HCT116 (cell line): ENCODE measurements around the gene SLC7A7. TPM values are rescaled to one million over a fixed set of nuclear protein-coding genes. Genes with fewer than 3 reads are reported as not detected.

Source experiments
- ATAC-seq: fragments of 200-7000 bp; cut with Tn5 transposase; 2 replicates; pipeline ENCODE4 v1.9.1; 2020; ENCODE audit warnings: mild to moderate bottlenecking, moderate library complexity
- BruUV-seq: library from RNA; stranded (reverse); fragments of 400-500 nt; replicated peaks from 2 replicates; lab custom pipeline; 2021; lab: Mats Ljungman, UMichigan
- CTCF ChIA-PET: fragments of 300-600 bp; sonication (Branson Sonifier 250); formaldehyde crosslinking; loops from one replicate; lab custom pipeline; 2021; ENCODE audit warnings: antibody characterized with exemption; lab: Charles Lee
- POLR2A ChIA-PET: fragments of 300-600, 350-600 bp; sonication (Branson Sonifier 250); formaldehyde crosslinking; loops from one replicate; lab custom pipeline; 2021; ENCODE audit warnings: antibody characterized with exemption; lab: Charles Lee
- RAD21 ChIA-PET, 2 experiments: fragments of 300-600 bp; sonication (Branson Sonifier 250); formaldehyde crosslinking; loops; one replicate each; lab custom pipeline; 2023; ENCODE audit warnings: low total read pairs in 2 of 2; ENCODE audit not compliant: uncharacterized antibody in 2 of 2, unreplicated experiment in 2 of 2, low non-redundant PET in 1 of 2; lab: Charles Lee
- DNase-seq: peaks from one replicate; pipeline ENCODE4 v3.0.0-alpha.2; 2010; ENCODE audit warnings: low read depth, low spot score
- H2AFZ ChIP-seq: fragments of 200-600 bp; shearing (Covaris generic), sonication (generic); 2 replicates; pipeline ENCODE4 v1.6.1; 2017; ENCODE audit warnings: low read depth, mixed run types, mixed read lengths, antibody characterized with exemption, low read length; ENCODE audit not compliant: poor library complexity, severe bottlenecking
- H3K27ac ChIP-seq: 2 replicates; pipeline ENCODE4 v1.5.1; 2012; ENCODE audit warnings: low read depth, low read length
- H3K27me3 ChIP-seq: fragments of 200-600 bp; sonication (generic); 2 replicates; pipeline ENCODE4 v1.6.1; 2016; ENCODE audit warnings: mixed run types, low read length, mixed read lengths; ENCODE audit not compliant: insufficient read depth
- H3K36me3 ChIP-seq, 2 experiments: fragments of 200-500 bp in 1 of 2; fragments of 200-600 bp in 1 of 2; sonication (Bioruptor generic) in 1 of 2; sonication (generic) in 1 of 2; 2 replicates each; pipeline versions ENCODE4 v1.5.1 to v1.6.1; 2014 to 2016; ENCODE audit warnings: low read length in 2 of 2, inconsistent platforms in 1 of 2, mixed read lengths in 1 of 2, mixed run types in 1 of 2; ENCODE audit not compliant: insufficient read depth in 2 of 2, control insufficient read depth in 1 of 2
- H3K4me1 ChIP-seq, 2 experiments: fragments of 200-600 bp in 1 of 2; sonication (generic) in 1 of 2; 2 replicates each; pipeline versions ENCODE4 v1.5.1 to v1.6.1; 2012 to 2017; ENCODE audit warnings: low read length in 2 of 2, inconsistent platforms in 1 of 2, mild to moderate bottlenecking in 1 of 2, mixed read lengths in 1 of 2, mixed run types in 1 of 2, moderate library complexity in 1 of 2; ENCODE audit not compliant: insufficient read depth in 2 of 2, control insufficient read depth in 1 of 2
- H3K4me2 ChIP-seq: fragments of 200-600 bp; sonication (generic); 2 replicates; pipeline ENCODE4 v1.6.1; 2017; ENCODE audit warnings: mixed run types, low read length, mixed read lengths
- H3K4me3 ChIP-seq, 2 experiments: fragments of 200-600 bp in 1 of 2; sonication (generic) in 1 of 2; replicated peaks in 1 of 2; 2 replicates each; pipeline ENCODE4 v1.5.1; 2011 to 2016; ENCODE audit warnings: low read length in 2 of 2, control low read depth in 1 of 2, low read depth in 1 of 2, mild to moderate bottlenecking in 1 of 2, mixed read lengths in 1 of 2, mixed run types in 1 of 2
- H3K79me2 ChIP-seq: fragments of 200-600 bp; sonication (generic); 2 replicates; pipeline ENCODE4 v1.6.1; 2017; ENCODE audit warnings: mild to moderate bottlenecking, mixed run types, low read length, moderate library complexity, mixed read lengths; ENCODE audit not compliant: insufficient read depth
- H3K9ac ChIP-seq: fragments of 200-600 bp; sonication (generic); 2 replicates; pipeline ENCODE4 v1.6.1; 2016; ENCODE audit warnings: low read length, mixed read lengths
- H3K9me2 ChIP-seq: fragments of 200-600 bp; sonication (generic), shearing (Covaris generic); 2 replicates; pipeline ENCODE4 v1.6.1; 2017; ENCODE audit warnings: mixed run types, mild to moderate bottlenecking, moderate library complexity; ENCODE audit not compliant: insufficient read depth
- H3K9me3 ChIP-seq, 2 experiments: fragments of 200-500 bp in 1 of 2; fragments of 200-600 bp in 1 of 2; sonication (Bioruptor generic) in 1 of 2; sonication (generic) in 1 of 2; 2 replicates each; pipeline ENCODE4 v1.6.1; 2014 to 2017; ENCODE audit warnings: low read length in 2 of 2, mixed read lengths in 2 of 2, inconsistent platforms in 1 of 2, low read depth in 1 of 2, mild to moderate bottlenecking in 1 of 2, mixed run types in 1 of 2, moderate library complexity in 1 of 2; ENCODE audit not compliant: control insufficient read depth in 1 of 2, insufficient read depth in 1 of 2
- H4K20me1 ChIP-seq: fragments of 200-600 bp; sonication (generic), shearing (Covaris generic); 2 replicates; pipeline ENCODE4 v1.6.1; 2017; ENCODE audit warnings: mixed run types, mild to moderate bottlenecking, moderate library complexity; ENCODE audit not compliant: insufficient read depth
- ATF3 ChIP-seq: IDR thresholded peaks from 2 replicates; pipeline ENCODE4 v1.6.1; 2012
- CBX3 ChIP-seq: IDR thresholded peaks from 2 replicates; pipeline ENCODE4 v1.6.1; 2012; ENCODE audit warnings: low read depth
- CEBPB ChIP-seq: IDR thresholded peaks from 2 replicates; pipeline ENCODE4 v1.6.1; 2012; ENCODE audit warnings: low read depth
- EGR1 ChIP-seq: IDR thresholded peaks from 2 replicates; pipeline ENCODE4 v1.6.1; 2012; ENCODE audit warnings: low read depth
- ELF1 ChIP-seq: IDR thresholded peaks from 2 replicates; pipeline ENCODE4 v1.6.1; 2012; ENCODE audit warnings: low read depth, borderline replicate concordance
- EZH2phosphoT487 ChIP-seq: fragments of 200-600 bp; IDR thresholded peaks from 2 replicates; pipeline ENCODE4 v1.6.1; 2018; ENCODE audit warnings: antibody characterized with exemption, borderline replicate concordance
- FOSL1 ChIP-seq: IDR thresholded peaks from 2 replicates; pipeline ENCODE4 v1.6.1; 2012; ENCODE audit warnings: low read depth
- JUND ChIP-seq: IDR thresholded peaks from 2 replicates; pipeline ENCODE4 v1.6.1; 2012
- MAX ChIP-seq: IDR thresholded peaks from 2 replicates; pipeline ENCODE4 v1.6.1; 2012
- RAD21 ChIP-seq: IDR thresholded peaks from 2 replicates; pipeline ENCODE4 v1.6.1; 2012; ENCODE audit warnings: low read depth, mild to moderate bottlenecking
- REST ChIP-seq: IDR thresholded peaks from 2 replicates; pipeline ENCODE4 v1.6.1; 2012; ENCODE audit warnings: low read depth
- SRF ChIP-seq: IDR thresholded peaks from 2 replicates; pipeline ENCODE4 v1.6.1; 2012; ENCODE audit warnings: low read depth
- ZFX ChIP-seq: fragments of 450-650 bp; IDR thresholded peaks from 2 replicates; pipeline ENCODE4 v1.6.1; 2017
- ZNF274 ChIP-seq: fragments of 200-500 bp; sonication (Bioruptor generic); IDR thresholded peaks from 2 replicates; pipeline ENCODE4 v1.6.1; 2014; ENCODE audit warnings: mild to moderate bottlenecking, low read depth, low read length, inconsistent platforms
- intact Hi-C: fragments of 100-400 bp; cut with micrococcal nuclease; formaldehyde crosslinking; loops from 2 replicates; pipeline ENCODE4 v1.10.0; 2022
- total RNA-seq: library from RNA; stranded (reverse); gene quantifications from one replicate; pipeline ENCODE4 v1.2.1, GENCODE V29; 2021; ENCODE audit not compliant: unreplicated experiment
- TF ChIP-seq, protein P1 (sequence below): IDR thresholded peaks from 2 replicates; pipeline ENCODE4 v1.6.1; 2011; ENCODE audit warnings: mild to moderate bottlenecking, low read length, moderate library complexity; ENCODE audit not compliant: insufficient replicate concordance; ENCODE audit errors: extremely low read depth
- TF ChIP-seq, protein P2 (sequence below), 3 experiments: fragments of 200-600 bp in 1 of 3; sonication (generic) in 1 of 3; IDR thresholded peaks in 2 of 3; conservative IDR thresholded peaks in 1 of 3; 2 replicates each; pipeline ENCODE4 v1.5.1; 2012 to 2017; ENCODE audit warnings: low read depth in 2 of 3, low read length in 2 of 3, antibody characterized with exemption in 1 of 3, borderline replicate concordance in 1 of 3, control low read depth in 1 of 3, mild to moderate bottlenecking in 1 of 3, mixed read lengths in 1 of 3, mixed run types in 1 of 3, moderate library complexity in 1 of 3; ENCODE audit not compliant: insufficient read depth in 1 of 3

Gene SLC7A7
- total RNA-seq, 1 experiment from 2014 or later: 0.27 TPM

DNA sequence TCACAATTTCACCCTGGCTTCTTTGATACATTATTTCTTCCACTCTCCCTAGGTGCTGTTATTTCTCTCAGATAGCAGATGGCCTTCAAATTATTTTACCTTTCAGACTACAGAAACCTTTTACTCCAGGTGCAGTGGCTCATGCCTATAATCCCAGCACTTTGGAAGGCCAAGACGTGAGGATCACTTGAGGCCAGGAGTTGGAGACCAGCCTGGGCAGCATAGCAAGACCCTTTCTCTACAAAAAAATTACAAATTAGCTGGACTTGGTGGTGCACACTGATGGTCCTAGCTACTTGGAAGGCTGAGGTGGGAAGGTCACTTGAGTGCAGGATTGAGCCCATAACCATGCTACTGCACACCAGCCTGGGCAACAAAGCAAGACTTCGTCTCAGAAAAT, 23.1 kb downstream of the SLC7A7 start:
- RAD21 ChIA-PET: no interaction called here
- H3K4me3 ChIP-seq: no peak overlapping the region
- CTCF ChIA-PET: no interaction called here
- ATAC-seq (no peak), DNase-seq (no peak)
- H3K36me3 ChIP-seq: no peaks in the 10 kb centered on the region
- H3K4me1 ChIP-seq: peaks cover 3 to 21% of the 10 kb centered on the region in 2 experiments
- H2AFZ ChIP-seq: no peak overlapping the region
- H3K9me2 ChIP-seq: no peaks in the 10 kb centered on the region
- H3K27ac ChIP-seq: no peak overlapping the region
- H3K9me3 ChIP-seq: no peaks in the 10 kb centered on the region
- intact Hi-C loops: no loop called here
- no peaks in the 10 kb centered on the region for H4K20me1 ChIP-seq
- POLR2A ChIA-PET: no interaction called here
- no TSS peak for BruUV-seq
- H3K4me2 ChIP-seq: no peak overlapping the region
- no peaks in the 10 kb centered on the region for H3K79me2 ChIP-seq
- H3K27me3 ChIP-seq: no peaks in the 10 kb centered on the region
- TF ChIP-seq JUND (no peak), FOSL1 (no peak), RAD21 (no peak), EGR1 (no peak), SRF (no peak), CEBPB (no peak), REST (no peak), ZNF274 (no peak), CBX3 (no peak), MAX (no peak), ATF3 (no peak), ELF1 (no peak), EZH2phosphoT487 (no peak), ZFX (no peak)
- TF ChIP-seq, protein P1, sequence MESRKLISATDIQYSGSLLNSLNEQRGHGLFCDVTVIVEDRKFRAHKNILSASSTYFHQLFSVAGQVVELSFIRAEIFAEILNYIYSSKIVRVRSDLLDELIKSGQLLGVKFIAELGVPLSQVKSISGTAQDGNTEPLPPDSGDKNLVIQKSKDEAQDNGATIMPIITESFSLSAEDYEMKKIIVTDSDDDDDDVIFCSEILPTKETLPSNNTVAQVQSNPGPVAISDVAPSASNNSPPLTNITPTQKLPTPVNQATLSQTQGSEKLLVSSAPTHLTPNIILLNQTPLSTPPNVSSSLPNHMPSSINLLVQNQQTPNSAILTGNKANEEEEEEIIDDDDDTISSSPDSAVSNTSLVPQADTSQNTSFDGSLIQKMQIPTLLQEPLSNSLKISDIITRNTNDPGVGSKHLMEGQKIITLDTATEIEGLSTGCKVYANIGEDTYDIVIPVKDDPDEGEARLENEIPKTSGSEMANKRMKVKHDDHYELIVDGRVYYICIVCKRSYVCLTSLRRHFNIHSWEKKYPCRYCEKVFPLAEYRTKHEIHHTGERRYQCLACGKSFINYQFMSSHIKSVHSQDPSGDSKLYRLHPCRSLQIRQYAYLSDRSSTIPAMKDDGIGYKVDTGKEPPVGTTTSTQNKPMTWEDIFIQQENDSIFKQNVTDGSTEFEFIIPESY: no peak
- TF ChIP-seq, protein P2, sequence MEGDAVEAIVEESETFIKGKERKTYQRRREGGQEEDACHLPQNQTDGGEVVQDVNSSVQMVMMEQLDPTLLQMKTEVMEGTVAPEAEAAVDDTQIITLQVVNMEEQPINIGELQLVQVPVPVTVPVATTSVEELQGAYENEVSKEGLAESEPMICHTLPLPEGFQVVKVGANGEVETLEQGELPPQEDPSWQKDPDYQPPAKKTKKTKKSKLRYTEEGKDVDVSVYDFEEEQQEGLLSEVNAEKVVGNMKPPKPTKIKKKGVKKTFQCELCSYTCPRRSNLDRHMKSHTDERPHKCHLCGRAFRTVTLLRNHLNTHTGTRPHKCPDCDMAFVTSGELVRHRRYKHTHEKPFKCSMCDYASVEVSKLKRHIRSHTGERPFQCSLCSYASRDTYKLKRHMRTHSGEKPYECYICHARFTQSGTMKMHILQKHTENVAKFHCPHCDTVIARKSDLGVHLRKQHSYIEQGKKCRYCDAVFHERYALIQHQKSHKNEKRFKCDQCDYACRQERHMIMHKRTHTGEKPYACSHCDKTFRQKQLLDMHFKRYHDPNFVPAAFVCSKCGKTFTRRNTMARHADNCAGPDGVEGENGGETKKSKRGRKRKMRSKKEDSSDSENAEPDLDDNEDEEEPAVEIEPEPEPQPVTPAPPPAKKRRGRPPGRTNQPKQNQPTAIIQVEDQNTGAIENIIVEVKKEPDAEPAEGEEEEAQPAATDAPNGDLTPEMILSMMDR (IDR thresholded peaks at IDR 0.05 in 2 of 3, conservative IDR thresholded peaks at IDR 0.05 in 1 of 3; ENCODE audit: borderline replicate concordance in 1 of 3, insufficient read depth in 1 of 3, low read depth in 2 of 3, low read length in 2 of 3): no peak
- H3K9ac ChIP-seq: no peak overlapping the region
